GM10266 (cell line): Measurements from ENCODE around the gene CEP120.
"Not testable (repeated sequence)": the region's sequence is repeated elsewhere in the genome, so short reads cannot be mapped to it uniquely, and the experiment has no call there.

Experiments used
- DNase-seq: peaks from one replicate; pipeline ENCODE4 v3.0.0; 2012; ENCODE audit errors: extremely low spot score
- TF ChIP-seq, protein P1 (sequence below): IDR thresholded peaks from 2 replicates; pipeline ENCODE4 v1.5.1; 2012; ENCODE audit warnings: mild to moderate bottlenecking, low read depth; ENCODE audit not compliant: control insufficient read depth, insufficient read depth; ENCODE audit errors: missing control alignments

The CEP120 gene

DNA sequence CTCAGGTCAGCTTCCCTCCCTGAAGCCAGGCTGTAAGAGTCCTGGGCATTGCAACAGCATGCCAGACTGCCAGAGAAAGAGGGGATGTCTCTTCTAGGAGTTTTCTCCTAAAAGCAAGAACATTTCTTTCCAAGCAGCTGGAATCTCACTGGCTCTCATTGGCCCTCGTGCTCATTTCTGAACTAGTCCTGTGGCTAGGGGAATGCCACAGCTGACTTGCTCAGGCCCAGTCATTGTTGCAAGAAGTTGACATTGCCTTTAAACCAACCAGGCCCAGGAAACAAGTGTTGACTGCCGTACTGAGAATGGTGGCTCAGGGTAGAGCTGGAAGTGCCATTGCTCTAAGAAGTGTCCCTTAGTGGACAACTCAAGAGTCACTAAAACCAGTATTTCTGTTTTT lies 15.0 kb upstream of the CEP120 start:
- TF ChIP-seq, protein P1, sequence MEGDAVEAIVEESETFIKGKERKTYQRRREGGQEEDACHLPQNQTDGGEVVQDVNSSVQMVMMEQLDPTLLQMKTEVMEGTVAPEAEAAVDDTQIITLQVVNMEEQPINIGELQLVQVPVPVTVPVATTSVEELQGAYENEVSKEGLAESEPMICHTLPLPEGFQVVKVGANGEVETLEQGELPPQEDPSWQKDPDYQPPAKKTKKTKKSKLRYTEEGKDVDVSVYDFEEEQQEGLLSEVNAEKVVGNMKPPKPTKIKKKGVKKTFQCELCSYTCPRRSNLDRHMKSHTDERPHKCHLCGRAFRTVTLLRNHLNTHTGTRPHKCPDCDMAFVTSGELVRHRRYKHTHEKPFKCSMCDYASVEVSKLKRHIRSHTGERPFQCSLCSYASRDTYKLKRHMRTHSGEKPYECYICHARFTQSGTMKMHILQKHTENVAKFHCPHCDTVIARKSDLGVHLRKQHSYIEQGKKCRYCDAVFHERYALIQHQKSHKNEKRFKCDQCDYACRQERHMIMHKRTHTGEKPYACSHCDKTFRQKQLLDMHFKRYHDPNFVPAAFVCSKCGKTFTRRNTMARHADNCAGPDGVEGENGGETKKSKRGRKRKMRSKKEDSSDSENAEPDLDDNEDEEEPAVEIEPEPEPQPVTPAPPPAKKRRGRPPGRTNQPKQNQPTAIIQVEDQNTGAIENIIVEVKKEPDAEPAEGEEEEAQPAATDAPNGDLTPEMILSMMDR, result no peak
- peak; percentile 38 for DNase-seq

DNA sequence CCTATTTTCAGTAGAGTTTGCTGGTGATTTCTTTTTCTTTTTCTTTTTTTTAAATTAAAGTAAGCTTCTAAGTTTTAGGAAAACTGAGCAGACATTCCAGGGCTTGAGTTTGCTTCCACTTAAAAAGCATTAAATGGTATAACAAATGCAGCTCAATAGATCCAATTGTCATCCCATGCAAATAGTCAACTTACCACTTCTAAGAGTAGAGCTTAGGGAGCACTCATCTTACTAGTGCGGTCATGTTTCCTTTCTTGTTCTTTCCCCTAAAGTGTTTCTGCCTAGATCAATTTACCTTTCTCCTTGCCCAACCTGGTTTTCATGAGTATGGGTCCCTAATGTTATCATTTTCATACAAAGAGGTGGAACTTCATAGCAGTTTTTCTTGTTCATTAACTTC lies 13.0 kb upstream of the CEP120 start:
- TF ChIP-seq, protein P1, result no peak

DNA sequence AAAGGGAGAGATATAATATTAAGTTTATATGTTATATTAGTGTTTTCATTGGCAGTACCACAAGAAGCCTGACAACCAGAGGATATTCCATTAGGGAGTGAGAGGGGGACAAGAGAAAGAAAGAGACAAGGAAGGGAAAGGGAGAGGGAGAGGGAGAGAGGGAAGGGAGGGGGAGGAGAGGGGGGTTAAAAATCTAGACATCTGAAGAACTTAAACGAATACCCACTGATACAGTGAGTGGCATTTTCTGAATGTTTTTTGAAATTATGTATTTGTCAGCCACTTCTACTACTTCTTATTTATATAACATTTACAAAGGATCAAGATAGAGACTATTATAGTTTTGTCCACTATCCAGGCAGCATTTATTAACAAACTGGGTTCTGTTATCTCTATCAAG lies 11.6 kb upstream of the CEP120 start:
- DNase-seq, result no peak
- TF ChIP-seq, protein P1, result no peak

More for the DNA sequence above, 13.0 kb upstream of the CEP120 start:
- no peak for DNase-seq

DNA sequence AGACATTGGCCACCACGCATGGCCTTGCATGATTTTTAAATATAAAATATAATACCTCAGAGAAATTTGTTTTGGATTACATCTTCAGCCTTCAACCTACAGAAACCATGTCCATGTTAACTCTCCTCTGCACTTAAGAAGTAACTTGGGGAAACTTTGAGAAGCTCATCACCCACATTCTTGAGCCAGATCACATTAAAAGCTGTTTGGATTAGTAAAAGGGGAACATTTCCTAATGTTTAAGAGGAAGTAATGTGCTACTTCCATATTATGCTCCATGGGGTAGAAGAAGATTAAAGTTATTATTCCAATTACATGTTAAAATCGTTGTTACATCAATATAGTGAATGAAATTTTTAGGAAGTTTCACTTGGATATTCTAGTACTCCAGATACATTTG lies 10.4 kb upstream of the CEP120 start:
- TF ChIP-seq, protein P1, result no peak
- no peak for DNase-seq

DNA sequence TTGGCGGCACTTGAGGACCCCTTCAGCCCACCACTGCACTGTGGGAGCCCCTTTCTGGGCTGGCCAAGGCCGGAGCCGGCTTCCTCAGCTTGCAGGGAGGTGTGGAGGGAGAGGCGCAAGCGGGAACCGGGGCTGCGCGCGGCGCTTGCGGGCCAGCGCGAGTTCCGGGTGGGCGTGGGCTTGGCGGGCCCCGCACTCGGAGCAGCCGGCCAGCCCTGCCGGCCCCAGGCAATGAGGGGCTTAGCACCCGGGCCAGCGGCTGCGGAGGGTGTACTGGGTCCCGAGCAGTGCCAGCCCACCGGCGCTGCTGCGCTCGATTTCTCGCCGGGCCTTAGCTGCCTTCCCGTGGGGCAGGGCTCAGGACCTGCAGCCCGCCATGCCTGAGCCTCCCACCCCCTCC lies 7.2 kb upstream of the CEP120 start:
- not testable (repeated sequence) for DNase-seq

DNA sequence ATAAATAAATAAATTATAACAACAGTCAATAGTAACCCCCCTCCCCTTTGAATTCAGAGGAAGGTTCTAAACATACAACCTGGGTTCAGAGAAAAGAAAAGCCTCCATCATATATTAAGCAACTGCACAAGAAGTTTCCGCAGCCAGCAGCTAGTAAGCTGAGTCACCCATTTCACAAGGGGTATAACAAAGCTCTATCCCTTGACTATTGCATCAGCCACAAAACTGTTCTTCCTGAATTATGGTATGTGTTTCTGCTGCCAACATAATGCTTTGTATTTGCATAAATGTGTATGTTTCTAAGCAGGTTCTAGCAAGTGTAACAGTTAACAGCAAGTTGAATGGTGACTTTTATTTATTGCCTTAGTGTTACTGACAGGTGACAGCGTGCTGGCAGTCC lies 6.8 kb upstream of the CEP120 start:
- TF ChIP-seq, protein P1, result no peak
- no peak for DNase-seq

DNA sequence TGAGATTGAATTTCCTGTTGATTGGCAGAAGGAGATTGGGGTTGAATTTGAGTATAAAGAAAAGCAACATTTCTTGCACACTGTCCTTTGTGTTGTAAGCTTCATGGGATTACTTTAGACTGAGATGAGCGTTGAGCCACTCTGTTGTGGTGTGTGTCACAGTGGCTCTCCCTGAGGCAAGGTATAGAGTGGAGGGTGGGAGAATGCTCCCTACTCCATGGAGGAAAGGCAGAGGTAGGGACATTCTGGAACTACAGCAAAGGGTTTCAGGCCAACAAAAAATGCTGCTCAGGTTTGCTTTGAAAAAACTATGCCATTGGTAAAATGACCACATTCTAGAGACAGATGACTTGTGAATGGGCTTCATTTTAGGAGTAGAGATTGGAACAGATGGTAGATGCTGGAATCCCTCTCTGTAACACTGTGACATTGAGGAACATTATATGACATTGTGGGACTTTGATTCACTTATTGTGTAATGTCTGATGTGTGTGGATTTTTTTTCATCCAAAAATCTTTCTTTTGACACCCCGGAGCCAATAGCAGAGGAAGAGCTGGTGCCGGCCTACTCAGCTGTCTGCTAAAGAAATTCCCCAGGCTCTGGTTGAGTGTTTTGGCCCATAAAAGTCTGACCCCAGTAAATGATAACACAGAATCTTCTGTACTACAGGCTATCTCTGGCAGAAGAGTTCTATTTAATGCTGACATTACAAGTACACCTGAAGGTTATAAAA lies 6.2 kb upstream of the CEP120 start:
- DNase-seq, result no peak
- TF ChIP-seq, protein P1, result no peak

DNA sequence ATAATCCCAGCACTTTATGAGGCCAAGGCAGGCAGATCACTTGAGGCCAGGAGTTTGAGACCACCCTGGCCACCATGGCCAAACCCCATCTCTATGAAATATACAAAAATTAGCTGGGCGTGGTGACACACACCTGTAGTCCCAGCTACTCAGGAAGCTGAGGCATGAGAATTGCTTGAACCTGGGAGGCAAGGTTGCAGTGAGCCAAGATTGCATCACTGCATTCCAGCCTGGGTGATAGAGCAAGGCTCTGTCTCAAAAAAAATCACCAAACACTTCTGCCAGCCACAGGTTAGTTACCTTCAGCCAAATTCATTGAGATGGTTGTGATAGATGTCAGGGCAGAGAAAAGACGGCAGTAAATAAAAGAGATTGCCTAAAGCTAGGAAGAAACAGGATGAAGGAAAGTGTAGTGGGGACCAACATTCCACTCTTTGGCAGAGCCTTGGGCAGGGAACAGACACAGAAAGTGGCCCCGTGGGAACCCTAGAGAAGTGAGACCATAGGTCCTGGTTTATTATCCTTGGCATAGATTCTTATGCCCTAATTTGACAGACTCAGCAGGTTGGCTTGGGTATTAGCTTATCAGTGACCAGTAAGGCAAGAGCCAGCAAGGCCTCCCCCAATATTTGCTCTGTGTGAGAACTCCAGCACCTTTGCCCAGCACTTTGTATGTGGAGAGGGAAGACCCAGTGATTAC lies 5.5 kb upstream of the CEP120 start:
- DNase-seq, result no peak
- TF ChIP-seq, protein P1, result no peak
